ENCODE data around the gene MEOX1. TPM values are rescaled to one million over a fixed set of nuclear protein-coding genes. Genes with fewer than 3 reads are reported as not detected.

The MEOX1 gene
- total and polyA plus RNA-seq, 2 experiments from 2014 or later, result not detected

- DNase-seq, result no peak
- Histone ChIP-seq H3K27ac (no peak overlapping the region), H3K9me2 (ENCODE audit: insufficient read depth) (no peaks in the 10 kb centered on the region), H3K4me1 (ENCODE audit: insufficient read depth) (no peaks in the 10 kb centered on the region), H2AFZ (no peak overlapping the region), H4K20me1 (ENCODE audit: insufficient read depth) (no peaks in the 10 kb centered on the region), H3K4me3 (no peak overlapping the region), H3K27me3 (replicated peaks; ENCODE audit: insufficient read depth) (no peaks in the 10 kb centered on the region; the same call in 1 of the 2 replicates), H3K4me2 (ENCODE audit: unreplicated experiment) (no peak overlapping the region), H3K9me3 (ENCODE audit: low read depth) (no peaks in the 10 kb centered on the region), H3F3A (ENCODE audit: insufficient read depth) (no peaks in the 10 kb centered on the region), H3K79me2 (ENCODE audit: insufficient read depth) (no peaks in the 10 kb centered on the region), H3K36me3 (ENCODE audit: low read depth) (no peaks in the 10 kb centered on the region), H3K9ac (no peak overlapping the region)
- WGBS, 2 experiments (ENCODE audit: low coverage in 1 of 2, low lambda C conversion rate in 2 of 2, missing lambda C conversion rate in 2 of 2), result 90 to 91% methylated on average over 10 of the region's 10 CpGs
- TF ChIP-seq EZH2 (IDR thresholded peaks at IDR 0.05; ENCODE audit: insufficient read depth, poor library complexity, severe bottlenecking), result no peak
- no peak for TF ChIP-seq EZH2phosphoT487 (IDR thresholded peaks at IDR 0.05; ENCODE audit: insufficient read depth, low read depth)
- in situ Hi-C loops (cut with MboI), result loop anchor here (10.0 kb wide), 1 partner anchor 166 kb away; no protein-coding TSS in a partner anchor
These were observed 18.7 kb upstream of the MEOX1 start for GRCh38 chr17:43680461-43680860.

DNA sequence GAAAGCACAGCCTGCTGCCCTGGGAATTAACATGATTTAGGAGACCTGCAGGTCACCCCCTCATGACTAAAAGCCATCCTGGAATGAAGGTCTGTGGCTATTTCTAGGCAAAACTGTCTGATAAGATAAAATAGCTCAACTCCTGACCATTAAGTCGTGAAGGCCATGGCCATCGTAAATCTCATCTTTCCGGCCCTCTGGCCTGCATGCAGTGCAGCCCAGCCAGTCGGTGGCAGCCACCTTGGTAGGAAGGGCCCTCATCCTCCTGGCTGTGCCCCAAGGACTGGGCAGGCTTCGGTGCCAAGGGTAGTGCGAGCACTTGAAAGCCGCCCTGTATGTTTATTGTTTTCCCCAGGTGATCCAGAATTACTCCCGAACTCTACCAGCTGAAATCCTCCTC, 18.2 kb upstream of the MEOX1 start:
- no peaks in the 10 kb centered on the region for H3K9me2 ChIP-seq (ENCODE audit: insufficient read depth)
- no peak overlapping the region for H3K9ac ChIP-seq
- no peaks in the 10 kb centered on the region for H3K4me1 ChIP-seq (ENCODE audit: insufficient read depth)
- DNase-seq, result no peak
- H3K9me3 ChIP-seq (ENCODE audit: low read depth), result no peaks in the 10 kb centered on the region
- H3K79me2 ChIP-seq (ENCODE audit: insufficient read depth), result no peaks in the 10 kb centered on the region
- no peak overlapping the region for H2AFZ ChIP-seq
- no peaks in the 10 kb centered on the region for H3K36me3 ChIP-seq (ENCODE audit: low read depth)
- no peaks in the 10 kb centered on the region; the same call in 1 of the 2 replicates for H3K27me3 ChIP-seq (replicated peaks; ENCODE audit: insufficient read depth)
- WGBS, 2 experiments (ENCODE audit: low coverage in 1 of 2, low lambda C conversion rate in 2 of 2, missing lambda C conversion rate in 2 of 2), result 90 to 95% methylated on average over 8 of the region's 8 CpGs
- H3K27ac ChIP-seq, result no peak overlapping the region
- H4K20me1 ChIP-seq (ENCODE audit: insufficient read depth), result no peaks in the 10 kb centered on the region
- no peak for TF ChIP-seq EZH2phosphoT487 (IDR thresholded peaks at IDR 0.05; ENCODE audit: insufficient read depth, low read depth)
- TF ChIP-seq EZH2 (IDR thresholded peaks at IDR 0.05; ENCODE audit: insufficient read depth, poor library complexity, severe bottlenecking), result no peak
- H3K4me3 ChIP-seq, result no peak overlapping the region
- H3F3A ChIP-seq (ENCODE audit: insufficient read depth), result no peaks in the 10 kb centered on the region
- in situ Hi-C loops (cut with MboI), result loop anchor here (10.0 kb wide), 1 partner anchor 165 kb away; no protein-coding TSS in a partner anchor
- H3K4me2 ChIP-seq (ENCODE audit: unreplicated experiment), result no peak overlapping the region

DNA sequence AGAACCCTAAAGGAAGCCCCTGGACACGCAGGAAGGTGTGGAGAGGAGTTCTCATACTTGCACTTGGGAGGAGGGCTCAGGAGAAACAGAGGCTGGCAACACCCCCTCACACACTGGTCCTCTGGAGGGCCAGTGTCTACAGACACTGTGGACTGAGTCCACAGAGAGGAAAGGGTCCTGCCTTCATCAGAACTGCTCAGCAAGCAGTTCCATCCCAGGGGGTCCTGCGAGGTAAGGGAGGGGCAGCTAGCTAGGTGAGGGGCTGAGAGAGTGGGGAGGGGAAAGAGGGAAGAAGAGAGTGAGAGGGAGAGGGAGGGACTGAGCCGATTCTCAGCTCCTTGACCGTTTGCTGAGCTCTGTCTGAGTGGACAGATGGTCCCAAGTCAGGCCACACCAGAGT, 17.7 kb upstream of the MEOX1 start:
- H3K9ac ChIP-seq, result no peak overlapping the region
- H4K20me1 ChIP-seq (ENCODE audit: insufficient read depth), result no peaks in the 10 kb centered on the region
- no peaks in the 10 kb centered on the region for H3K36me3 ChIP-seq (ENCODE audit: low read depth)
- no peak for DNase-seq
- H3K9me2 ChIP-seq (ENCODE audit: insufficient read depth), result no peaks in the 10 kb centered on the region
- no peak overlapping the region for H3K27ac ChIP-seq
- no peaks in the 10 kb centered on the region for H3K9me3 ChIP-seq (ENCODE audit: low read depth)
- H3K4me2 ChIP-seq (ENCODE audit: unreplicated experiment), result no peak overlapping the region
- in situ Hi-C loops (cut with MboI), result no loop called here
- H3K4me3 ChIP-seq, result no peak overlapping the region
- H2AFZ ChIP-seq, result no peak overlapping the region
- no peaks in the 10 kb centered on the region for H3F3A ChIP-seq (ENCODE audit: insufficient read depth)
- TF ChIP-seq EZH2phosphoT487 (IDR thresholded peaks at IDR 0.05; ENCODE audit: insufficient read depth, low read depth), result no peak
- no peak for TF ChIP-seq EZH2 (IDR thresholded peaks at IDR 0.05; ENCODE audit: insufficient read depth, poor library complexity, severe bottlenecking)
- H3K79me2 ChIP-seq (ENCODE audit: insufficient read depth), result no peaks in the 10 kb centered on the region
- H3K27me3 ChIP-seq (replicated peaks; ENCODE audit: insufficient read depth), result no peaks in the 10 kb centered on the region; the same call in 1 of the 2 replicates
- H3K4me1 ChIP-seq (ENCODE audit: insufficient read depth), result no peaks in the 10 kb centered on the region
- 44 to 50% methylated on average over 3 to 4 of the region's 4 CpGs for WGBS, 2 experiments (ENCODE audit: low coverage in 1 of 2, low lambda C conversion rate in 2 of 2, missing lambda C conversion rate in 2 of 2)

DNA sequence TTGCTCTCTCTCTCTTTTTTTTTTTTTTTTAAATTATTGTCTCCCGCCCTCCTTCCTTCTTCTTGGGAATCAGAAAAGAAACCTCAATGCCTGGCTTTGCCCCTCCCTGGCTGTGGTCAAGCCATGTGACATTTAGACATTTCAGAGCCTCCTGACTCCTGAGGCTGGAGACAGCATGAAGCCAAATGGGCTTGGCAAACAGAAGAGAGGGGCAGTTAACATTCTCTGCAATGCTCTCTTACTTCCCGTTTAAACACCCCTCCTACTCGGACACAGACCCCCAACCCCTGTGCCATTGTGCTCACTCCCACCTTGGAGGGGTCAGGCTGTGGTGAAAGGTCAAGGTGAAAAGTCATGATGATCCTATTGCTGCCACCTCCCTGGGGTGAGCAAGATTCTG, 14.7 kb upstream of the MEOX1 start:
- Histone ChIP-seq H4K20me1 (ENCODE audit: insufficient read depth) (no peaks in the 10 kb centered on the region), H3F3A (ENCODE audit: insufficient read depth) (no peaks in the 10 kb centered on the region), H3K4me2 (ENCODE audit: unreplicated experiment) (no peak overlapping the region), H3K36me3 (ENCODE audit: low read depth) (no peaks in the 10 kb centered on the region), H3K79me2 (ENCODE audit: insufficient read depth) (no peaks in the 10 kb centered on the region), H3K9ac (no peak overlapping the region), H3K4me3 (no peak overlapping the region), H3K27me3 (replicated peaks; ENCODE audit: insufficient read depth) (no peaks in the 10 kb centered on the region), H3K27ac (no peak overlapping the region), H2AFZ (no peak overlapping the region), H3K4me1 (ENCODE audit: insufficient read depth) (no peaks in the 10 kb centered on the region), H3K9me2 (ENCODE audit: insufficient read depth) (no peaks in the 10 kb centered on the region), H3K9me3 (ENCODE audit: low read depth) (no peaks in the 10 kb centered on the region)
- in situ Hi-C loops (cut with MboI), result no loop called here
- no peak for TF ChIP-seq EZH2 (IDR thresholded peaks at IDR 0.05; ENCODE audit: insufficient read depth, poor library complexity, severe bottlenecking)
- TF ChIP-seq EZH2phosphoT487 (IDR thresholded peaks at IDR 0.05; ENCODE audit: insufficient read depth, low read depth), result no peak
- WGBS, 2 experiments (ENCODE audit: low coverage in 1 of 2, low lambda C conversion rate in 2 of 2, missing lambda C conversion rate in 2 of 2), result 78 to 85% methylated on average over 2 to 3 of the region's 3 CpGs
- DNase-seq, result peak; percentile 51

DNA sequence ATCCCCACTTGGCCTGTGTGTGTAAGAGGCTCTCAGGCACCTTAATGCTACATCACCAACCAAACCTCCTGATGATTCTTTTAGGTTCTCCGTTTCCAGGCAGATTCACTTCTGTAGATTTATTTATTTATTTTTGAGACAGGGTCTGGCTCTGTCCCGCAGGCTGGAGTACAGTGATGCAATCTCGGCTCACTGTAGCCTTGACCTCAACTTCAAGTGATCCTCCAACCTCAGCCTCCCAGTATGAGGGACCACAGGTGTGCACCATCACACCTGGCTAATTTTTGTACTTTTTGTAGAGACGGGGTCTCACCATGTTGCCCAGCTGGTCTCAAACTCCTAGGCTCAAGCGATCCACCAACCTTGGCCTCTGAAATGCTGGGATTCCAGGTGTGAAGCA, 12.7 kb upstream of the MEOX1 start:
- Histone ChIP-seq H3K36me3 (ENCODE audit: low read depth) (no peaks in the 10 kb centered on the region), H4K20me1 (ENCODE audit: insufficient read depth) (no peaks in the 10 kb centered on the region), H3K27ac (no peak overlapping the region), H3K9ac (no peak overlapping the region), H3K4me3 (no peak overlapping the region), H3K9me2 (ENCODE audit: insufficient read depth) (no peaks in the 10 kb centered on the region), H3K4me2 (ENCODE audit: unreplicated experiment) (no peak overlapping the region), H3K27me3 (replicated peaks; ENCODE audit: insufficient read depth) (no peaks in the 10 kb centered on the region), H2AFZ (no peak overlapping the region), H3K4me1 (ENCODE audit: insufficient read depth) (peaks cover 9% of the 10 kb centered on the region), H3K9me3 (ENCODE audit: low read depth) (no peaks in the 10 kb centered on the region), H3F3A (ENCODE audit: insufficient read depth) (no peaks in the 10 kb centered on the region), H3K79me2 (ENCODE audit: insufficient read depth) (no peaks in the 10 kb centered on the region)
- 67 to 71% methylated on average over 5 of the region's 5 CpGs for WGBS, 2 experiments (ENCODE audit: low coverage in 1 of 2, low lambda C conversion rate in 2 of 2, missing lambda C conversion rate in 2 of 2)
- no peak for TF ChIP-seq EZH2phosphoT487 (IDR thresholded peaks at IDR 0.05; ENCODE audit: insufficient read depth, low read depth)
- no peak for TF ChIP-seq EZH2 (IDR thresholded peaks at IDR 0.05; ENCODE audit: insufficient read depth, poor library complexity, severe bottlenecking)
- in situ Hi-C loops (cut with MboI), result loop anchor here (5.0 kb wide), 1 partner anchor 97 kb away; no protein-coding TSS in a partner anchor
- DNase-seq, result no peak
